K562 (cell line): ENCODE data around the gene KATNAL2. TPM values are rescaled to one million over a fixed set of nuclear protein-coding genes. Genes with fewer than 3 reads are reported as not detected.

Experiments used
- ATAC-seq: fragments of 200-7000 bp; cut with Tn5 transposase; 3 replicates; pipeline ENCODE4 v1.9.1; 2020; ENCODE audit warnings: moderate library complexity
- BruUV-seq: library from RNA; stranded (reverse); fragments of 400-500 nt; replicated peaks from 2 replicates; lab custom pipeline; 2021; lab: Mats Ljungman, UMichigan
- CTCF ChIA-PET: fragments of 300-600 bp; formaldehyde crosslinking; extraction: SDS; loops from one replicate; lab custom pipeline; 2021; ENCODE audit warnings: low intra/inter-chr PET ratio; lab: Yijun Ruan, JAX
- POLR2A ChIA-PET: fragments of 300-600, 350-650 bp; sonication (Branson Sonifier 250); formaldehyde crosslinking; extraction: SDS; loops from one replicate; lab custom pipeline; 2021; ENCODE audit warnings: antibody characterized with exemption, inconsistent platforms; lab: Yijun Ruan, JAX
- DNase-seq, 4 experiments: peaks; one replicate each; pipeline versions ENCODE4 v3.0.0 to v3.0.0-alpha.2; 2011 to 2018; ENCODE audit warnings: low spot score in 3 of 4, mixed read lengths in 3 of 4; ENCODE audit errors: extremely low read depth in 1 of 4
- FAIRE-seq: peaks from 2 replicates; lab custom pipeline; 2011; peaks lifted over from hg19 to GRCh38; lab: Jason Lieb, UNC
- H2AFZ ChIP-seq: 2 replicates; pipeline ENCODE4 v1.6.0; 2011; ENCODE audit warnings: low read depth, low read length, control low read depth, inconsistent platforms
- H3K27ac ChIP-seq: fragments of 200-600 bp; 3 replicates; pipeline ENCODE4 v1.8.0; 2011; ENCODE audit warnings: low read depth, mild to moderate bottlenecking, control low read depth, inconsistent platforms, low read length, moderate library complexity, mixed read lengths; ENCODE audit errors: extremely low read depth
- H3K27me3 ChIP-seq, 2 experiments: fragments of 300-600 bp in 1 of 2; 2 replicates in 1 of 2; 3 replicates in 1 of 2; pipeline versions ENCODE4 v1.6.0 to v1.8.0; 2011; ENCODE audit warnings: inconsistent platforms in 2 of 2, low read length in 2 of 2, mild to moderate bottlenecking in 1 of 2, mixed read lengths in 1 of 2, moderate library complexity in 1 of 2; ENCODE audit not compliant: control insufficient read depth in 2 of 2, insufficient read depth in 2 of 2
- H3K36me3 ChIP-seq: fragments of 300-600 bp; 3 replicates; pipeline ENCODE4 v1.8.0; 2011; ENCODE audit warnings: mild to moderate bottlenecking, low read length, inconsistent platforms; ENCODE audit not compliant: control insufficient read depth, insufficient read depth
- H3K4me1 ChIP-seq, 2 experiments: fragments of 200-600 bp in 1 of 2; replicated peaks in 1 of 2; 2 replicates in 1 of 2; 3 replicates in 1 of 2; pipeline versions ENCODE4 v1.5.1 to v1.8.0; 2011; ENCODE audit warnings: inconsistent platforms in 2 of 2, low read length in 2 of 2, mild to moderate bottlenecking in 1 of 2, mixed read lengths in 1 of 2, moderate library complexity in 1 of 2; ENCODE audit not compliant: control insufficient read depth in 2 of 2, insufficient read depth in 2 of 2
- H3K4me2 ChIP-seq: 2 replicates; pipeline ENCODE4 v1.6.1; 2011; ENCODE audit warnings: low read length, control low read depth, inconsistent platforms, mixed read lengths; ENCODE audit not compliant: insufficient read depth
- H3K4me3 ChIP-seq: fragments of 200-600 bp; sonication (generic), shearing (Covaris generic); 2 replicates; pipeline ENCODE4 v1.5.1; 2016; ENCODE audit warnings: control low read depth, inconsistent platforms
- H3K79me2 ChIP-seq: fragments of 200-600 bp; 3 replicates; pipeline ENCODE4 v1.8.0; 2011; ENCODE audit warnings: low read length, inconsistent platforms; ENCODE audit not compliant: control insufficient read depth, insufficient read depth
- H3K9ac ChIP-seq, 2 experiments: 2 replicates each; pipeline versions ENCODE4 v1.6.0 to v1.6.1; 2011; ENCODE audit warnings: low read depth in 2 of 2, low read length in 2 of 2, control low read depth in 1 of 2, inconsistent platforms in 1 of 2, mild to moderate bottlenecking in 1 of 2, mixed read lengths in 1 of 2; ENCODE audit not compliant: insufficient read depth in 1 of 2
- H3K9me1 ChIP-seq: one replicate; pipeline ENCODE4 v1.6.0; 2011; ENCODE audit warnings: inconsistent platforms, mild to moderate bottlenecking, low read length, moderate library complexity; ENCODE audit not compliant: control insufficient read depth, insufficient read depth
- H3K9me3 ChIP-seq: replicated peaks from 2 replicates; pipeline ENCODE4 v1.5.1; 2011; ENCODE audit warnings: low read depth, low read length, inconsistent platforms; ENCODE audit not compliant: control insufficient read depth, insufficient read depth
- H4K20me1 ChIP-seq: replicated peaks from 2 replicates; pipeline ENCODE4 v1.6.1; 2011; ENCODE audit warnings: low read length, inconsistent platforms, mixed read lengths; ENCODE audit not compliant: control insufficient read depth, insufficient read depth
- HDAC8 ChIP-seq: fragments of 450-650 bp; IDR thresholded peaks from 2 replicates; pipeline ENCODE4 v1.6.1; 2016; ENCODE audit warnings: mild to moderate bottlenecking, missing genetic modification characterization, moderate library complexity, missing compliant biosample characterization
- ZNF12 ChIP-seq: sonication (generic); formaldehyde crosslinking; IDR thresholded peaks from 2 replicates; pipeline ENCODE4 v1.4.0; 2020; ENCODE audit warnings: mild to moderate bottlenecking, missing genetic modification reagents
- ZNF507 ChIP-seq: conservative IDR thresholded peaks from 2 replicates; pipeline ENCODE4 v1.6.1; 2017; ENCODE audit warnings: missing genetic modification characterization, missing compliant biosample characterization
- ZNF583 ChIP-seq: fragments of 250-450 bp; sonication (Bioruptor Pico); IDR thresholded peaks from 2 replicates; pipeline ENCODE4 v1.4.0; 2020
- ZNF785 ChIP-seq: fragments of 250-450 bp; sonication (Bioruptor Pico); IDR thresholded peaks from 2 replicates; pipeline ENCODE4 v1.4.0; 2020; ENCODE audit warnings: mild to moderate bottlenecking
- WGBS: fragments of 100-300 bp; shearing (Covaris generic); methylation state at CpG from one replicate; pipeline ENCODE4 v1.1.6; 2016; ENCODE audit warnings: low coverage, mixed read lengths; ENCODE audit not compliant: insufficient coverage; ENCODE audit errors: missing lambda C conversion rate; 5-methylcytosine and 5-hydroxymethylcytosine counted together
- in situ Hi-C: fragments of 300-500 bp; cut with MboI; formaldehyde crosslinking; loops from 4 replicates; pipeline ENCODE4 v1.15.0; 2018; ENCODE audit warnings: inconsistent platforms, mixed read lengths
- intact Hi-C: fragments of 100-400 bp; cut with micrococcal nuclease; formaldehyde crosslinking; loops from 2 replicates; pipeline ENCODE4 v1.14.2; 2022
- polyA plus RNA-seq, 8 experiments: library from polyadenylated mRNA; depleted of rRNA in 4 of 8; stranded (reverse) in 5 of 8; unstranded in 3 of 8; fragments of >200 nt; fragmentation: Nextera tagmentation in 2 of 8; fragmentation: Illumina TruSeq in 1 of 8; extraction: Ambion mirVana in 2 of 8; extraction: Trizol in 1 of 8; gene quantifications; 2 replicates each; pipeline versions ENCODE4 v1.2.1 to v1.2.3, GENCODE V29; 2011 to 2014; ENCODE audit warnings: inconsistent platforms in 1 of 8, missing spikeins in 1 of 8
- total RNA-seq, 7 experiments: library from RNA; depleted of rRNA in 6 of 7; stranded (reverse); fragments of >200 nt in 6 of 7; fragmentation: Illumina TruSeq in 2 of 7; extraction: Trizol in 2 of 7; gene quantifications; 2 replicates each; pipeline versions ENCODE4 v1.2.1 to v1.2.3, GENCODE V29; 2011 to 2021; ENCODE audit warnings: low replicate concordance in 1 of 7
- TF ChIP-seq, protein P1 (sequence below), 3 experiments: IDR thresholded peaks in 2 of 3; conservative IDR thresholded peaks in 1 of 3; 2 replicates each; pipeline ENCODE4 v1.5.1; 2011 to 2012; ENCODE audit warnings: low read length in 3 of 3, mild to moderate bottlenecking in 3 of 3, control low read depth in 2 of 3, improper control_type of control experiment in 1 of 3, inconsistent platforms in 1 of 3, low read depth in 1 of 3, mixed read lengths in 1 of 3, moderate library complexity in 1 of 3; ENCODE audit not compliant: insufficient read depth in 2 of 3
- TF ChIP-seq, protein P2 (sequence below): sonication (generic); formaldehyde crosslinking; IDR thresholded peaks from 2 replicates; pipeline ENCODE4 v1.8.0; 2022; ENCODE audit warnings: missing genetic modification reagents, mild to moderate bottlenecking, borderline replicate concordance
- TF ChIP-seq, protein P3 (sequence below), 2 experiments: fragments of 450-650 bp; formaldehyde crosslinking in 1 of 2; IDR thresholded peaks; 2 replicates each; pipeline versions ENCODE4 v1.4.0 to v1.6.1; 2014 to 2020; ENCODE audit warnings: mild to moderate bottlenecking in 2 of 2, borderline replicate concordance in 1 of 2, low read depth in 1 of 2

Gene KATNAL2
- total and polyA plus RNA-seq, 9 of the 15 experiments (the other 6 are each of a cell fraction or from before 2014, with no cell fraction given): 0.08 to 1.2 (median 0.48) TPM

DNA sequence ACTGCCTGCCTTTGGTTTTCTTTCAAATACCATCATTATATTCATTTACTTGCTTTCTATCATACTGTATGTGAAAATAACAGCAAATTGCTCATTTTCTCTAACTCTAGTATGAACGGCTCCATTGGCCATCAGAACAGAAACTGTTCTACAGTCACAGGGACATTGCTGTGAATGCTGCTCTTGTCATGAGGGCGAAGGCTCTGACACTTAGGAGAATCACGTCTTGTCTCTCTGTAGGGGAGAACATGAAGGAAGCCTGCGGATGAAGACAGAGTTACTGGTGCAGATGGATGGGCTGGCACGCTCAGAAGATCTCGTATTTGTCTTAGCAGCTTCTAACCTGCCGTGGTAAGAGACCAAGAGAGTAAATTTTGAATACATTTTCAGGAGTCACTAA is 159.7 kb downstream of the KATNAL2 start:
- Histone ChIP-seq H3K79me2 (no peaks in the 10 kb centered on the region), H3K27ac (no peak overlapping the region), H2AFZ (no peak overlapping the region), H3K4me3 (no peak overlapping the region), H3K9ac (no peak overlapping the region), H3K36me3 (no peaks in the 10 kb centered on the region), H3K4me1 (no peaks in the 10 kb centered on the region), H3K27me3 (peaks cover 2 to 7% of the 10 kb centered on the region in 2 experiments; a peak in 2 of 5 replicates), H3K9me1 (no peaks in the 10 kb centered on the region), H3K4me2 (no peak overlapping the region), H4K20me1 (no peaks in the 10 kb centered on the region), H3K9me3 (no peaks in the 10 kb centered on the region)
- intact Hi-C loops (no loop called here), in situ Hi-C loops (no loop called here)
- no peak for DNase-seq
- ChIA-PET POLR2A (no interaction called here), CTCF (no interaction called here)
- 0% methylated on average over 7 of the region's 7 CpGs for WGBS
- BruUV-seq: no TSS peak
- ATAC-seq: no peak
- FAIRE-seq: no peak
- TF ChIP-seq ZNF507 (no peak), ZNF583 (CRISPR knock-in tag) (no peak), ZNF12 (no peak), ZNF785 (no peak), HDAC8 (no peak)
- TF ChIP-seq, protein P1, sequence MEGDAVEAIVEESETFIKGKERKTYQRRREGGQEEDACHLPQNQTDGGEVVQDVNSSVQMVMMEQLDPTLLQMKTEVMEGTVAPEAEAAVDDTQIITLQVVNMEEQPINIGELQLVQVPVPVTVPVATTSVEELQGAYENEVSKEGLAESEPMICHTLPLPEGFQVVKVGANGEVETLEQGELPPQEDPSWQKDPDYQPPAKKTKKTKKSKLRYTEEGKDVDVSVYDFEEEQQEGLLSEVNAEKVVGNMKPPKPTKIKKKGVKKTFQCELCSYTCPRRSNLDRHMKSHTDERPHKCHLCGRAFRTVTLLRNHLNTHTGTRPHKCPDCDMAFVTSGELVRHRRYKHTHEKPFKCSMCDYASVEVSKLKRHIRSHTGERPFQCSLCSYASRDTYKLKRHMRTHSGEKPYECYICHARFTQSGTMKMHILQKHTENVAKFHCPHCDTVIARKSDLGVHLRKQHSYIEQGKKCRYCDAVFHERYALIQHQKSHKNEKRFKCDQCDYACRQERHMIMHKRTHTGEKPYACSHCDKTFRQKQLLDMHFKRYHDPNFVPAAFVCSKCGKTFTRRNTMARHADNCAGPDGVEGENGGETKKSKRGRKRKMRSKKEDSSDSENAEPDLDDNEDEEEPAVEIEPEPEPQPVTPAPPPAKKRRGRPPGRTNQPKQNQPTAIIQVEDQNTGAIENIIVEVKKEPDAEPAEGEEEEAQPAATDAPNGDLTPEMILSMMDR (IDR thresholded peaks at IDR 0.05 in 2 of 3, conservative IDR thresholded peaks at IDR 0.05 in 1 of 3; ENCODE audit: insufficient read depth in 2 of 3, low read depth in 1 of 3, low read length in 3 of 3): no peak
- TF ChIP-seq, protein P2, sequence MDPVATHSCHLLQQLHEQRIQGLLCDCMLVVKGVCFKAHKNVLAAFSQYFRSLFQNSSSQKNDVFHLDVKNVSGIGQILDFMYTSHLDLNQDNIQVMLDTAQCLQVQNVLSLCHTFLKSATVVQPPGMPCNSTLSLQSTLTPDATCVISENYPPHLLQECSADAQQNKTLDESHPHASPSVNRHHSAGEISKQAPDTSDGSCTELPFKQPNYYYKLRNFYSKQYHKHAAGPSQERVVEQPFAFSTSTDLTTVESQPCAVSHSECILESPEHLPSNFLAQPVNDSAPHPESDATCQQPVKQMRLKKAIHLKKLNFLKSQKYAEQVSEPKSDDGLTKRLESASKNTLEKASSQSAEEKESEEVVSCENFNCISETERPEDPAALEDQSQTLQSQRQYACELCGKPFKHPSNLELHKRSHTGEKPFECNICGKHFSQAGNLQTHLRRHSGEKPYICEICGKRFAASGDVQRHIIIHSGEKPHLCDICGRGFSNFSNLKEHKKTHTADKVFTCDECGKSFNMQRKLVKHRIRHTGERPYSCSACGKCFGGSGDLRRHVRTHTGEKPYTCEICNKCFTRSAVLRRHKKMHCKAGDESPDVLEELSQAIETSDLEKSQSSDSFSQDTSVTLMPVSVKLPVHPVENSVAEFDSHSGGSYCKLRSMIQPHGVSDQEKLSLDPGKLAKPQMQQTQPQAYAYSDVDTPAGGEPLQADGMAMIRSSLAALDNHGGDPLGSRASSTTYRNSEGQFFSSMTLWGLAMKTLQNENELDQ (CRISPR knock-in tag): no peak
- TF ChIP-seq, protein P3, sequence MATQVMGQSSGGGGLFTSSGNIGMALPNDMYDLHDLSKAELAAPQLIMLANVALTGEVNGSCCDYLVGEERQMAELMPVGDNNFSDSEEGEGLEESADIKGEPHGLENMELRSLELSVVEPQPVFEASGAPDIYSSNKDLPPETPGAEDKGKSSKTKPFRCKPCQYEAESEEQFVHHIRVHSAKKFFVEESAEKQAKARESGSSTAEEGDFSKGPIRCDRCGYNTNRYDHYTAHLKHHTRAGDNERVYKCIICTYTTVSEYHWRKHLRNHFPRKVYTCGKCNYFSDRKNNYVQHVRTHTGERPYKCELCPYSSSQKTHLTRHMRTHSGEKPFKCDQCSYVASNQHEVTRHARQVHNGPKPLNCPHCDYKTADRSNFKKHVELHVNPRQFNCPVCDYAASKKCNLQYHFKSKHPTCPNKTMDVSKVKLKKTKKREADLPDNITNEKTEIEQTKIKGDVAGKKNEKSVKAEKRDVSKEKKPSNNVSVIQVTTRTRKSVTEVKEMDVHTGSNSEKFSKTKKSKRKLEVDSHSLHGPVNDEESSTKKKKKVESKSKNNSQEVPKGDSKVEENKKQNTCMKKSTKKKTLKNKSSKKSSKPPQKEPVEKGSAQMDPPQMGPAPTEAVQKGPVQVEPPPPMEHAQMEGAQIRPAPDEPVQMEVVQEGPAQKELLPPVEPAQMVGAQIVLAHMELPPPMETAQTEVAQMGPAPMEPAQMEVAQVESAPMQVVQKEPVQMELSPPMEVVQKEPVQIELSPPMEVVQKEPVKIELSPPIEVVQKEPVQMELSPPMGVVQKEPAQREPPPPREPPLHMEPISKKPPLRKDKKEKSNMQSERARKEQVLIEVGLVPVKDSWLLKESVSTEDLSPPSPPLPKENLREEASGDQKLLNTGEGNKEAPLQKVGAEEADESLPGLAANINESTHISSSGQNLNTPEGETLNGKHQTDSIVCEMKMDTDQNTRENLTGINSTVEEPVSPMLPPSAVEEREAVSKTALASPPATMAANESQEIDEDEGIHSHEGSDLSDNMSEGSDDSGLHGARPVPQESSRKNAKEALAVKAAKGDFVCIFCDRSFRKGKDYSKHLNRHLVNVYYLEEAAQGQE (IDR thresholded peaks at IDR 0.05; ENCODE audit: borderline replicate concordance): no peak
- TF ChIP-seq, protein P3 (CRISPR knock-in tag; IDR thresholded peaks at IDR 0.05; ENCODE audit: low read depth): no peak
